Measurements from ENCODE around the gene TMEM33.

Gene TMEM33

GRCh38 chr4:41994461-41994985 is 59.3 kb downstream of the TMEM33 start:
- no peak for DNase-seq

GRCh38 chr4:41998019-41998418 is 62.8 kb downstream of the TMEM33 start:
- DNase-seq = no peak

GRCh38 chr4:41999321-41999720 is 64.1 kb downstream of the TMEM33 start:
- no peak for DNase-seq

GRCh38 chr4:42008011-42008786 is 73.0 kb downstream of the TMEM33 start:
- DNase-seq = no peak
